HG03457 (cell line): ENCODE measurements around the gene HNRNPC.
"Not testable (repeated sequence)": the region's sequence is repeated elsewhere in the genome, so short reads cannot be mapped to it uniquely, and the experiment has no call there.

Experiments used
- ATAC-seq: cut with Tn5 transposase; IDR thresholded peaks from one replicate; pipeline ENCODE4 v1.9.1; 2021; ENCODE audit warnings: moderate number of reproducible peaks; ENCODE audit not compliant: unreplicated experiment

The HNRNPC gene

GRCh38 chr14:21269252-21270046 is at the start of gene HNRNPC:
Gene HNRNPC, minus strand, starts transcription at chr14:21269442. Its CDS starts 35,249 bp downstream, at chr14:21234193.
- peak; percentile 74 for ATAC-seq

GRCh38 chr14:21317398-21317797 is 48.2 kb upstream of the HNRNPC start:
- ATAC-seq = no peak

- ATAC-seq = no peak
Observed at GRCh38 chr14:21313512-21313911, 44.3 kb upstream of the HNRNPC start.

DNA sequence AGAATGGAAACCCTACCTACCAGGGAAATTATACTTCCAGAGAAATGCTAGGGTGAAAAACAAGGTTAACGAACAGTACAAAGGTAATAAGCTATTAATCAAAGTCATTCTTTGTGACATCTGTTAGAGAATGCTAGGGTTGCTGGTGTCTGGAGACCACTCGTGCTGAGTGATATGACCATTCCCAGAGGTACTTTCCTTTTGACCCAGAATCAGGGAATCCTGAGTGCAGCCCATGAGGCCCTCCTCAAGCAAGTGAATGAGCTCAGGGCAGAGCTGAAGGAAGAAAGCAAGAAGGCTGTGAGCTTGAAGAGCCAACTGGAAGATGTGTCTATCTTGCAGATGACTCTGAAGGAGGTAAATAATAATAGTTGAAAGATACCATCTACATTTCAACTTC is 42.4 kb upstream of the HNRNPC start:
- no peak for ATAC-seq

GRCh38 chr14:21309956-21310355 is 40.7 kb upstream of the HNRNPC start:
- no peak for ATAC-seq

DNA sequence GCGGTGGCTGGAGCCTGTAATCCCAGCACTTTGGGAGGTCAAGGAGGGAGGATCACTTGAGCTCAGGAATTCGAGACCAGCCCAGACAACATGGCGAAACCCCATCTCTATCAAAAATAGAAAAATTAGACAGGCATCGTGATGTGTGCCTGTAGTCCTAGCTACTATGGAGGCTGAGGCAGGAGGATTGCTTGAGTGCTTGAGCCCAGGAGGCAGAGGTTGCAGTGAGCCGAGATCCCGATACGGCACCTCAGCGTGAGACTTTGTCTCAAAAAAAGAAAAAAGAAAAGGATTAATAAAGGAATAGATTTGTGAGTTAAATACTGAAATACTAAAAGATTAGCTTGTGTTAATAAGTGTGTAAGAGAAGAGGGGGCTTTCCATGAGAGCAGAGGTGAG is 40.0 kb upstream of the HNRNPC start:
- ATAC-seq = no peak

DNA sequence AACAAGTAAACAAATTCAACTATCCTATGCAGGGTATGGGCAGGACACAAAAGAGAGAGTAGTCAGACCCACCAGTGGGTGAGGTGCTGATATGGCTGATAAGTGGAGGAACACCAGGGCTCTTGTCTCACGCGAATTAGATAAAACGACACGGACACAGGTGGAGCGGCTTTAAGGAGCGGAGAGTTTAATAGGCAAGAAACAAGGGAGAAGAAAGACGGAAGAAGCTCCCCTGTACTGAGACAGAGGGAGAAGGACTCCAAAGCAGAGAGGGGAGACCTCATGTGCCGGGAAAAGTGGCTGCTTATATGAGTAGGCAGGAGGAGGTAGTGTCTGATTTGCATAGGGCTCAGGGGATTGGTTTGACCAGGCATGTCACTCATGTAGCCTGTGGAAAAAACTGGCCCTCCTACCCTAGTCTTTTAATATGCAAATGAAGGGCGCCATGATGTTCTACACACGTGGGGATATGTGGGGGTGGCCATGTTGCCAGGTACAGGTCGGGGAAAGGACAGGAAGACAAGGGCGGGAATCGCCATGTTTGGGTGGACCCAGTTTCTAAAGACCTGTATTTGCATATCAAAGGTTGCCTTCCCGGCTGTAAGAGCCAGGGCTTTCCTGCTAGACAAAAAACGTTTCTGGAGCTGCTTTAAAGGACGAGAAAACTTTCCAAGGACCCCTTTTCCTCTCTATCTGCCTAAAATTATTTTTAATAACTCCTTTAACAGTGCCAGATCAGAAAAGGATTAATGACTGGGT is 39.4 kb upstream of the HNRNPC start:
- ATAC-seq = peak; percentile 71

- ATAC-seq = no peak
Observed at GRCh38 chr14:21308132-21308478, 38.9 kb upstream of the HNRNPC start.

DNA sequence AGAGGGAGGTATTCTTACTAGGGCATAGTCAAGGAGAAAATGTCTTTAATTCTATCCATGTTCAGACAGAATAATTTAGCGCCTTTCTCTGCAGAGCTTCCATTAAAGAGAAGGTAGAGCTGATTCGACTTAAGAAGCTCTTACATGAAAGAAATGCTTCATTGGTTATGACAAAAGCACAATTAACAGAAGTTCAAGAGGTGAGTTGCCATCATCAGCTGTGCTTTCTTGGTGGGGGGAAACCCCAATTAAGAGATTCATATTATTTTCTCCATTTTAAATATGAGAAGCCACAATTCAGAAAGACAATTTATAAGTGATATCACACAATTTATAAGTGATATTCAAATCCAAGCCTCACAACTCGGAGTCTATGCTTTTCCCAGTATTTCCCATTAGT is 38.4 kb upstream of the HNRNPC start:
- no peak for ATAC-seq

DNA sequence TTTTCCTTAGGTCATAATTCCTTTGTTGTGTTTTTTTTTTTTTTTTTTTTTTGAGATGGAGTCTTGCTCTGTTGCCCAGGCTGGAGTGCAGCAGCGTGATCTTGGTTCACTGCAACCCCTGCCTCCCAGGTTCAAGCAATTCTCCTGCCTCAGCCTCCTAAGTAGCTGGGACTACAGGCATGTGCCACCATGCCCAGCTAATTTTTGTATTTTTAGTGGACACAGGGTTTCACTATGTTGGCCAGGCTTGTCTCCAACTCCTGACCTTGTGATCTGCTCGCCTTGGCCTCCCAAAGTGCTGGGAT is 33.5 kb upstream of the HNRNPC start:
- not testable (repeated sequence) for ATAC-seq

- no peak for ATAC-seq
Observed at GRCh38 chr14:21302013-21302835, 33.0 kb upstream of the HNRNPC start.

GRCh38 chr14:21300892-21301291 is 31.6 kb upstream of the HNRNPC start:
- no peak for ATAC-seq

DNA sequence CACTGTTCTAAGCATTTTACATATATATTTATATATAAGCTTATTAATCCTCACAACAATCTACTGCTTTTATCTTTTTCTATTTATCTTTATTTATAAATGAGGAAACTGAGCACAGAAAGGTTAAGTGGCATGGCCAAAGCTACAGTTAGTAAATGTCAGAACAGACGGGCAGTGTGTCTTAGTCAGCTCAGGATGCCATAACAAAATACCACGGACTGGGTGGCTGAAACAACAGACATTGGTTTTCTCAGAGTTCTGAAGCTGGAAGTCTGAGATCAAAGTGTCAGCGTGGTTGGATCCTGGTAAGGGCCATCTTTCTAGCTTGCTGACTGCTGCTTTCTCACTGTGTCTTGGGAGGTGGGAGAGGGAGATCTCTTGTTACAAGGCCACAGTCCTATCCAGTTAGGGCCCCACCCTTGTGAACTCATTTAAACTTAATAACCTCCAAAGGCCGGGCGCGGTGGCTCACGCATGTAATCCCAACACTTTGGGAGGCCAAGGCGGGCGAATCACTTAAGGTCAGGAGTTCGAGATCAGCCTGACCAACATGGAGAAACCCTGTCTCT is 30.4 kb upstream of the HNRNPC start:
- ATAC-seq = no peak

DNA sequence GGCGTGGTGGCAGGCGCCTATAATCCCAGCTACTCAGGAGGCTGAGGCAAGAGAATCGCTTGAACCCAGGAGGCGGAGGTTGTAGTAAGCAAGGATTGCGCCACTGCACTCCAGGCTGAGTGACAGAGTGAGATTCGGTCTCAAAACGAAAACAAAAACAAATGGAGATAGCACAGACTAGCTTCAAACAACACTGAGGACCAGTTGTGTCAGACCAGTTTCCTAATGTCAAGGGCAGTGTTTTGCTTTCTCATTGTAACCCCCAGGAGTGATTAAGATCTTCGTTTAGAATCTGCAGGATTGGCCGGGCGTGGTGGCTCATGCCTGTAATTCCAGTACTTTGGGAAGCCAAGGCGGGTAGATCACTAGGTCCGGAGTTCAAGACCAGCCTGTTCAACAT is 29.1 kb upstream of the HNRNPC start:
- no peak for ATAC-seq

DNA sequence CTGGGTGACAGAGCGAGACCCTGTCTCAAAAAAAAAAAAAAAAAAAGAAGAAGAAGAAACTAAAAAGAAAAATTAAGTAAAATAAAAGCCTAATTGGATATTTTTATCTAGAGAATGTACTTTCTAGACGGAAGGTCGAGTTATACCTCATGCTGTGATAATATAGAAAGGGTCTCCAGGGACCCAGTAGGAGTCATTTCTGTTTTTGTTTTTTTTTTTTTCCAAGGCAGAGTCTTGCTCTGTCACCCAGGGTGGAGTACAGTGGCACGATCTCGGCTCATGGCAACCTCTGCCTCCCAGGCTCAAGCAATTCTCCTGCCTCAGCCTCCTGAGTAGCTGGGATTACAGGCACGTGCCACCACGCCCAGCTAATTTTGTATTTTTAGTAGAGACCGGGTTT is 24.8 kb upstream of the HNRNPC start:
- not testable (repeated sequence) for ATAC-seq

DNA sequence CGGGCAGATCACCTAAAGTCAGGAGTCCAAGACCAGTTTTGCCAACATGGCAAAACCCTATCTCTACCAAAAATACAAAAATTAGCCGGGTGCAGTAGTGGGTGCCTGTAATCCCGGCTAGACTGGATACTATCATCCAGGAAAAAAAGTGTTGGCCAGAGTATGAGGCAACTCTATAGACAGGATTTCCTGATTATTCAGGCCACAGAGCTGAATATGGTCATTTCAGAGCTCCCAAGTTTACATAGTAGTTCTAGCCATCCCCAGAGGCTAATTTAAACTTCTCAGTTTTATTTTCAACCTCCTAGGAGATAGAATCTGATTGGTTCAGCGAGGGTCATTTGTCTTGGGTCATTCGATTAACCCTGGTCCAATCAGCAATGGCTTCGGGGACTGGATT is 17.9 kb upstream of the HNRNPC start:
- no peak for ATAC-seq

DNA sequence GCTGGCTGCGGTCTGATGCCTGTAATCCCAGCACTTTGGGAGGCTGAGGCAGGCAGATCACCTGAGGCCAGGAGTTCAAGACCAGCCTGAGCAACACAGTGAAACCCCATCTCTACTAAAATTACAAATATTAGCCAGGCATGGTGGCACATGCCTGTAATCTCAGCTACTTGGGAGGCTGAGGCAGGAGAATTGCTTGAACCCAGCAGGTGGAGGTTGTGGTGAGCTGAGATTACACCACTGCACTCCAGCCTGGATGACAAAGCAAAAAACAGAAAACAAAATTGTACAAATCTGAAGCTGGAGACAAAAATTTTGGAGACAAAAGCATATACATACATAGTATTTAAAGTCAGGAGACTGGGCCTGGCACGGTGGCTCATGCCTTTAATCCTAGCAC is 17.3 kb upstream of the HNRNPC start:
- not testable (repeated sequence) for ATAC-seq

DNA sequence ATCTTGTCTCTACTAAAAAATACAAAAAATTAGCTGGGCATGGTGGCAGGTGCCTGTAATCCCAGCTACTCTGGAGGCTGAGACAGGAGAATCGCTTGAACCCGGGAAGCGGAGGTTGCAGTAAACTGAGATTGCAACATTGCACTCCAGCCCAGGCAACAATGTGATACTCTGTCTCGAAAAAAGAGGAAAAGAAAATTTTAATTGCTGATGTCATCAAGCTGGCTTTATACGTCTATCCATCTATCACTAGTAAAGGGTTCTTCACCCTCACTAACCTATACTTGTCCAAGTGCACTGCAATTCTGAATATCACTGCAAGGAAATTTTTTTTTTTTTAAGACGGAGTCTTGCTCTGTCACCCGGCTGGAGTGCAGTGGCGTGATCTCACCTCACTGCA is 12.7 kb upstream of the HNRNPC start:
- not testable (repeated sequence) for ATAC-seq

DNA sequence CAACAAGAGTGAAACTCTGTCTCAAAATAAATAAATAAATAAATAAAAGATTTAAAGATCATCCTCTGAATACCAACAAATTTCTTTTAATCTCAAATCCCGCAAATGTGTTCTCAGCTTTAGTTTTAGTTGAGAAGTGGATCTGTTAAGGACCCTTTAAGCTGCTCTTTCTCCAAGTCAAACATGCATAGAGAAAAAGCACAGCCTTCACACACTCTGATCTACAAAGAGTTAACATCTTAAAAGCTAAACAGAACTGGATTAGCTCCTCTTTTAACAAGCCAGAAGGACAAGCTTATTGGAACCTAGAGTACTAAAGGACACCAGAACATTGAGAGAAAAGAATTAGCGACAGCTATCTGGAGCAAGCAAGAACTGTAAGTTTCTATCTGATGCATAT is 10.5 kb upstream of the HNRNPC start, which contains the start of gene RPGRIP1:
RPGRIP1 (plus strand) TSS at position 301 of the 400 bp plus-strand sequence. CDS start 7,894 bp downstream, outside the sequence.
- no peak for ATAC-seq

DNA sequence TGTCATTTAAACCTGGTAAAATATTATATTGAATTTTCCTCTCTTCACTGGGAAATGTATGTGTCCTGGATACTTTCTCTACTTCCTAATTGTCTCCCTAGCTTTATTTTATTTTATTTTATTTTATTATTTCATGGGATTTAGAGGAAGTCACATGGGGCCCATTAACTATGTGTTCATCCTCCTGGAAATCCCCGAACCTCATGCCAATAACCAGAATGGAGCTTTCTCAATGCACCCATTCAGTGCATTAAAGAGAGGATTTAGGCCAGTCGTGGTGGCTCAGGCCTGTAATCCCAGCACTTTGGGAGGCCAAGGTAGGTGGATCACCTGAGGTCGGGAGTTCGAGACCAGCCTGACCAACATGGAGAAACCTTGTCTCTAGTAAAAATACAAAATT is 9.4 kb upstream of the HNRNPC start:
- ATAC-seq = no peak

DNA sequence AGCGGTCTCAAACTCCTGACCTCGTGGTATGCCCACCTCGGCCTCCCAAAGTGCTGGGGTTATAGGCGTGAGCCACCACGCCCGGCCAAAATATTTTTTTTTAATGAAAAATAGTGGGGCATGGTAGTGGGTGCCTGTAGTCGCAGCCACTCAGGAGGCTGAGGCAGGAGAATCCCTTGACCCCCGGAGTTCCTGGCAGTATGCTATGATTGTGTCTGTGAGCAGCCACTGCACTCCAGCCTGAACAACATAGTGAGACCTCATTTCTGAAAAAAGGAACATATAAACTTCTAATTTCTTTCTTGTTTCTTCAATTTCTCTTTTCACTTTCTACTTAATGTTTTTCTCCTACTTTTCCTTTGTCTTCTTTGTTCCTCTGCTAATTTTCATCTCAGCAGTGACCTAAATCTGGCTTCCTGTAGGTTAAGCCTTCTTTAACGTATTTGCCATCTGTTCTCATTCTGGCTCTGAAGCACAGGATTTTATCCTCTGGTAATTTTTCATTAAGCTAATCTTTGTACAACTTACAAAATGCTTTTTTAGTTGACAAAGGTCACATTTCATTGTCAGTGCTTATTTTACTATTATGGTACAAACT is 6.1 kb upstream of the HNRNPC start:
- ATAC-seq = no peak
